ENCODE results near the gene PDLIM5. TPM values are rescaled to one million over a fixed set of nuclear protein-coding genes. Genes with fewer than 3 reads are reported as not detected.

Gene PDLIM5
- total and polyA plus RNA-seq, 5 experiments from 2014 or later = 29.1 to 46.3 (median 33.6) TPM

- H3K4me3 Mint-ChIP-seq = peak overlapping the region in 9 of 10 donors; percentile 2 to 96 (median 89)
- POLR2A ChIA-PET = no interaction called here
- DNase-seq (no peak), ATAC-seq (no peak)
- peaks cover 13 to 39% (median 33%) of the 10 kb centered on the region in 4 donors for H3K4me1 Mint-ChIP-seq
- peak overlapping the region in 3 of 10 donors; percentile 41 to 50 (median 42) for H3K27ac Mint-ChIP-seq
- H3K9me3 Mint-ChIP-seq = no peaks in the 10 kb centered on the region
- peaks cover 0 to 7% (median 0%) of the 10 kb centered on the region in 3 donors for H3K36me3 Mint-ChIP-seq
- peaks cover 0 to 12% (median 6%) of the 10 kb centered on the region in 5 donors for H3K27me3 Mint-ChIP-seq
Measured at GRCh38 chr4:94453391-94453963, 1.7 kb downstream of the PDLIM5 start.

GRCh38 chr4:94454405-94454804 lies 2.7 kb downstream of the PDLIM5 start:
- Mint-ChIP-seq H3K9me3 (no peaks in the 10 kb centered on the region), H3K27ac (peak overlapping the region in 3 of 10 donors; percentile 34 to 52 (median 47)), H3K4me1 (peaks cover 13 to 39% (median 35%) of the 10 kb centered on the region in 4 donors), H3K27me3 (peaks cover 0 to 4% (median 0%) of the 10 kb centered on the region in 5 donors), H3K36me3 (peaks cover 0 to 7% (median 0%) of the 10 kb centered on the region in 3 donors), H3K4me3 (no peak overlapping the region)
- POLR2A ChIA-PET = no interaction called here
- ATAC-seq = no peak
- no peak for DNase-seq

- Mint-ChIP-seq H3K4me1 (peaks cover 13 to 42% (median 35%) of the 10 kb centered on the region in 4 donors), H3K27me3 (peaks cover 0 to 2% (median 0%) of the 10 kb centered on the region in 5 donors), H3K27ac (no peak overlapping the region), H3K9me3 (no peaks in the 10 kb centered on the region), H3K4me3 (no peak overlapping the region), H3K36me3 (peaks cover 0 to 11% (median 0%) of the 10 kb centered on the region in 3 donors)
- POLR2A ChIA-PET = no interaction called here
- no peak for ATAC-seq
- no peak for DNase-seq
Measured at GRCh38 chr4:94455081-94455480, 3.3 kb downstream of the PDLIM5 start.

GRCh38 chr4:94457692-94458106 lies 6.0 kb downstream of the PDLIM5 start:
- POLR2A ChIA-PET = no interaction called here
- Mint-ChIP-seq H3K27me3 (no peaks in the 10 kb centered on the region), H3K36me3 (peaks cover 0 to 11% (median 0%) of the 10 kb centered on the region in 3 donors), H3K9me3 (no peaks in the 10 kb centered on the region), H3K27ac (no peak overlapping the region), H3K4me3 (no peak overlapping the region), H3K4me1 (peaks cover 11 to 37% (median 27%) of the 10 kb centered on the region in 4 donors)
- DNase-seq (no peak), ATAC-seq (no peak)

GRCh38 chr4:94458682-94459081 lies 6.9 kb downstream of the PDLIM5 start:
- POLR2A ChIA-PET = no interaction called here
- DNase-seq (no peak), ATAC-seq (no peak)
- no peaks in the 10 kb centered on the region for H3K27me3 Mint-ChIP-seq
- peak overlapping the region in 2 of 10 donors; percentile 5 to 25 for H3K27ac Mint-ChIP-seq
- peaks cover 0 to 11% (median 0%) of the 10 kb centered on the region in 3 donors for H3K36me3 Mint-ChIP-seq
- H3K4me1 Mint-ChIP-seq = peaks cover 5 to 34% (median 20%) of the 10 kb centered on the region in 4 donors
- no peak overlapping the region for H3K4me3 Mint-ChIP-seq
- no peaks in the 10 kb centered on the region for H3K9me3 Mint-ChIP-seq

GRCh38 chr4:94459462-94460161 lies 7.9 kb downstream of the PDLIM5 start:
- no peaks in the 10 kb centered on the region for H3K27me3 Mint-ChIP-seq
- H3K36me3 Mint-ChIP-seq = peaks cover 0 to 11% (median 0%) of the 10 kb centered on the region in 3 donors
- DNase-seq = no peak
- POLR2A ChIA-PET = no interaction called here
- ATAC-seq = no peak
- peak overlapping the region in 1 of 10 donors; percentile 25 for H3K27ac Mint-ChIP-seq
- peaks cover 5 to 33% (median 15%) of the 10 kb centered on the region in 4 donors for H3K4me1 Mint-ChIP-seq
- no peaks in the 10 kb centered on the region for H3K9me3 Mint-ChIP-seq
- no peak overlapping the region for H3K4me3 Mint-ChIP-seq

- POLR2A ChIA-PET = no interaction called here
- ATAC-seq (no peak), DNase-seq (no peak)
- Mint-ChIP-seq H3K4me1 (peaks cover 5 to 26% (median 8%) of the 10 kb centered on the region in 4 donors), H3K27ac (no peak overlapping the region), H3K36me3 (peaks cover 0 to 4% (median 0%) of the 10 kb centered on the region in 3 donors), H3K27me3 (no peaks in the 10 kb centered on the region), H3K9me3 (no peaks in the 10 kb centered on the region), H3K4me3 (no peak overlapping the region)
Measured at GRCh38 chr4:94461506-94461905, 9.8 kb downstream of the PDLIM5 start.

- H3K27ac Mint-ChIP-seq = no peak overlapping the region
- peaks cover 4 to 24% (median 7%) of the 10 kb centered on the region in 4 donors for H3K4me1 Mint-ChIP-seq
- no peak overlapping the region for H3K4me3 Mint-ChIP-seq
- no peak for DNase-seq
- no peak for ATAC-seq
- no peaks in the 10 kb centered on the region for H3K9me3 Mint-ChIP-seq
- no peaks in the 10 kb centered on the region for H3K27me3 Mint-ChIP-seq
- POLR2A ChIA-PET = no interaction called here
- H3K36me3 Mint-ChIP-seq = peaks cover 0 to 4% (median 0%) of the 10 kb centered on the region in 3 donors
Measured at GRCh38 chr4:94462572-94462971, 10.8 kb downstream of the PDLIM5 start.

GRCh38 chr4:94463771-94464170 lies 12.0 kb downstream of the PDLIM5 start:
- DNase-seq (no peak), ATAC-seq (no peak)
- POLR2A ChIA-PET = no interaction called here
- Mint-ChIP-seq H3K27ac (no peak overlapping the region), H3K9me3 (no peaks in the 10 kb centered on the region), H3K27me3 (no peaks in the 10 kb centered on the region), H3K4me1 (peaks cover 2 to 23% (median 7%) of the 10 kb centered on the region in 4 donors), H3K4me3 (no peak overlapping the region), H3K36me3 (peaks cover 0 to 4% (median 0%) of the 10 kb centered on the region in 3 donors)

GRCh38 chr4:94466371-94466770 lies 14.6 kb downstream of the PDLIM5 start:
- no peak overlapping the region for H3K4me3 Mint-ChIP-seq
- peaks cover 0 to 14% (median 6%) of the 10 kb centered on the region in 3 donors for H3K36me3 Mint-ChIP-seq
- DNase-seq = no peak

GRCh38 chr4:94466923-94467322 lies 15.2 kb downstream of the PDLIM5 start:
- Mint-ChIP-seq H3K27ac (no peak overlapping the region), H3K9me3 (peaks cover 0 to 16% (median 2%) of the 10 kb centered on the region in 9 donors), H3K4me3 (no peak overlapping the region), H3K27me3 (no peaks in the 10 kb centered on the region), H3K36me3 (peaks cover 0 to 14% (median 6%) of the 10 kb centered on the region in 3 donors), H3K4me1 (peaks cover 2 to 16% (median 8%) of the 10 kb centered on the region in 4 donors)
- DNase-seq (no peak), ATAC-seq (no peak)
- POLR2A ChIA-PET = no interaction called here

More at GRCh38 chr4:94466371-94466770, 14.6 kb downstream of the PDLIM5 start:
- ATAC-seq = no peak
- Mint-ChIP-seq H3K4me1 (peaks cover 2 to 16% (median 9%) of the 10 kb centered on the region in 4 donors), H3K27me3 (no peaks in the 10 kb centered on the region), H3K27ac (no peak overlapping the region), H3K9me3 (peaks cover 0 to 16% (median 2%) of the 10 kb centered on the region in 9 donors)
- POLR2A ChIA-PET = interaction anchor here (0.6 kb wide), 1 partner anchor 191 kb away, joined by 4 read pairs; no protein-coding TSS in a partner anchor

GRCh38 chr4:94468093-94468769 lies 16.5 kb downstream of the PDLIM5 start:
- Mint-ChIP-seq H3K9me3 (peaks cover 0 to 16% (median 2%) of the 10 kb centered on the region in 9 donors), H3K27ac (no peak overlapping the region), H3K36me3 (peaks cover 2 to 14% (median 6%) of the 10 kb centered on the region in 3 donors), H3K27me3 (no peaks in the 10 kb centered on the region), H3K4me3 (no peak overlapping the region), H3K4me1 (peaks cover 2 to 14% (median 9%) of the 10 kb centered on the region in 4 donors)
- DNase-seq (no peak), ATAC-seq (no peak)
- POLR2A ChIA-PET = no interaction called here
